H1 (cell line): ENCODE results near the gene DAZL. TPM values are rescaled to one million over a fixed set of nuclear protein-coding genes. Genes with fewer than 3 reads are reported as not detected.

ENCODE experiments used
- CTCF ChIA-PET: fragments of 300-600 bp; sonication (Branson Sonifier 250); formaldehyde crosslinking; loops from one replicate; lab custom pipeline; 2021; ENCODE audit not compliant: partially characterized antibody; lab: Charles Lee
- POLR2A ChIA-PET: fragments of 300-600 bp; sonication (Branson Sonifier 250); formaldehyde crosslinking; loops from one replicate; lab custom pipeline; 2021; ENCODE audit warnings: inconsistent platforms; ENCODE audit not compliant: partially characterized antibody; lab: Charles Lee
- DNase-seq, 2 experiments: peaks; one replicate each; pipeline versions ENCODE4 v3.0.0 to v3.0.0-alpha.2; 2010 to 2022; ENCODE audit warnings: low spot score in 2 of 2, low read depth in 1 of 2, mixed read lengths in 1 of 2
- FAIRE-seq: peaks from 2 replicates; lab custom pipeline; 2011; peaks lifted over from hg19 to GRCh38; lab: Jason Lieb, UNC
- H2AFZ ChIP-seq: 2 replicates; pipeline ENCODE4 v1.8.1; 2012; ENCODE audit warnings: low read length, inconsistent platforms
- H2AK5ac ChIP-seq: 2 replicates; pipeline ENCODE4 v1.6.1; 2013; ENCODE audit warnings: low read depth, low read length
- H2BK120ac ChIP-seq: replicated peaks from 2 replicates; pipeline ENCODE3; 2013; ENCODE audit warnings: low read depth, low read length, inconsistent platforms
- H2BK12ac ChIP-seq: 2 replicates; pipeline ENCODE4 v1.6.1; 2013; ENCODE audit warnings: low read depth, low read length
- H2BK15ac ChIP-seq: 2 replicates; pipeline ENCODE4 v1.6.1; 2013; ENCODE audit warnings: low read length
- H2BK20ac ChIP-seq: 2 replicates; pipeline ENCODE4 v1.6.1; 2013; ENCODE audit warnings: low read length
- H2BK5ac ChIP-seq: 2 replicates; pipeline ENCODE4 v1.6.1; 2013; ENCODE audit warnings: low read depth, low read length
- H3K14ac ChIP-seq: 2 replicates; pipeline ENCODE4 v1.6.1; 2013; ENCODE audit warnings: inconsistent platforms; ENCODE audit not compliant: insufficient read length
- H3K18ac ChIP-seq: 2 replicates; pipeline ENCODE4 v1.6.1; 2013; ENCODE audit warnings: low read length; ENCODE audit errors: extremely low read depth
- H3K23ac ChIP-seq: 2 replicates; pipeline ENCODE4 v1.6.1; 2013; ENCODE audit warnings: inconsistent platforms; ENCODE audit not compliant: insufficient read length
- H3K23me2 ChIP-seq: 2 replicates; pipeline ENCODE4 v1.6.1; 2013; ENCODE audit warnings: low read depth, low read length
- H3K27ac ChIP-seq: 2 replicates; pipeline ENCODE4 v1.6.1; 2011; ENCODE audit warnings: low read depth, low read length, inconsistent platforms
- H3K27me3 ChIP-seq, 4 experiments: replicated peaks in 1 of 4; 1 replicate in 1 of 4; 2 replicates in 3 of 4; pipeline versions ENCODE4 v1.6.1 to v1.8.1; 2011 to 2013; ENCODE audit warnings: low read length in 3 of 4, mild to moderate bottlenecking in 3 of 4, inconsistent platforms in 2 of 4, mixed read lengths in 2 of 4, moderate library complexity in 1 of 4; ENCODE audit not compliant: control insufficient read depth in 3 of 4, insufficient read depth in 3 of 4; ENCODE audit errors: extremely low read depth in 1 of 4
- H3K36me3 ChIP-seq, 4 experiments: 2 replicates each; pipeline versions ENCODE4 v1.6.1 to v1.8.1; 2011 to 2013; ENCODE audit warnings: mild to moderate bottlenecking in 4 of 4, low read length in 3 of 4, moderate library complexity in 2 of 4, control low read depth in 1 of 4, inconsistent platforms in 1 of 4; ENCODE audit not compliant: insufficient read depth in 4 of 4, control insufficient read depth in 2 of 4
- H3K4ac ChIP-seq: replicated peaks from 2 replicates; pipeline ENCODE3; 2013; ENCODE audit warnings: low read length, low read depth, mixed read lengths, inconsistent platforms; ENCODE audit not compliant: insufficient read length
- H3K4me1 ChIP-seq, 4 experiments: replicated peaks in 1 of 4; 1 replicate in 1 of 4; 2 replicates in 3 of 4; pipeline versions ENCODE4 v1.6.1 to v1.8.1; 2011 to 2013; ENCODE audit warnings: low read length in 3 of 4, inconsistent platforms in 2 of 4, mixed read lengths in 1 of 4; ENCODE audit not compliant: insufficient read depth in 4 of 4, control insufficient read depth in 3 of 4
- H3K4me2 ChIP-seq, 2 experiments: 2 replicates each; pipeline versions ENCODE4 v1.6.1 to v1.8.1; 2011 to 2013; ENCODE audit warnings: low read depth in 2 of 2, low read length in 2 of 2, control low read depth in 1 of 2, inconsistent platforms in 1 of 2, mild to moderate bottlenecking in 1 of 2; ENCODE audit not compliant: insufficient read depth in 1 of 2
- H3K4me3 ChIP-seq, 4 experiments: fragments of 200-600, 300-600 bp in 1 of 4; sonication (generic), shearing (Covaris generic), sonication (Bioruptor Twin) in 1 of 4; 2 replicates each; pipeline versions ENCODE4 v1.5.1 to v1.8.1; 2011 to 2016; ENCODE audit warnings: low read length in 4 of 4, low read depth in 3 of 4, control low read depth in 2 of 4, inconsistent platforms in 2 of 4, mild to moderate bottlenecking in 2 of 4, mixed read lengths in 1 of 4, moderate library complexity in 1 of 4; ENCODE audit not compliant: insufficient read depth in 2 of 4; ENCODE audit errors: extremely low read depth in 1 of 4
- H3K56ac ChIP-seq: replicated peaks from 2 replicates; pipeline ENCODE3; 2013; ENCODE audit warnings: low read depth, mild to moderate bottlenecking, mixed read lengths, low read length, inconsistent platforms; ENCODE audit not compliant: insufficient read length
- H3K79me1 ChIP-seq: 2 replicates; pipeline ENCODE4 v1.6.1; 2013; ENCODE audit warnings: low read depth, low read length, control low read depth
- H3K79me2 ChIP-seq, 2 experiments: 2 replicates each; pipeline versions ENCODE4 v1.6.1 to v1.8.1; 2012 to 2013; ENCODE audit warnings: low read length in 2 of 2, mild to moderate bottlenecking in 2 of 2, inconsistent platforms in 1 of 2; ENCODE audit not compliant: insufficient read depth in 2 of 2, control insufficient read depth in 1 of 2
- H3K9ac ChIP-seq, 4 experiments: replicated peaks in 1 of 4; 1 replicate in 1 of 4; 2 replicates in 3 of 4; pipeline versions ENCODE4 v1.6.1 to v1.8.1; 2011 to 2013; ENCODE audit warnings: low read depth in 3 of 4, low read length in 3 of 4, control low read depth in 2 of 4, mild to moderate bottlenecking in 2 of 4, moderate library complexity in 2 of 4, inconsistent platforms in 1 of 4; ENCODE audit errors: extremely low read depth in 1 of 4
- H3K9me3 ChIP-seq, 2 experiments: 2 replicates each; pipeline versions ENCODE4 v1.6.1 to v1.8.1; 2012 to 2013; ENCODE audit warnings: mild to moderate bottlenecking in 2 of 2, moderate library complexity in 2 of 2, control low read depth in 1 of 2, inconsistent platforms in 1 of 2, low read depth in 1 of 2, low read length in 1 of 2, mixed read lengths in 1 of 2; ENCODE audit not compliant: insufficient read depth in 2 of 2
- H4K20me1 ChIP-seq, 2 experiments: replicated peaks in 1 of 2; 2 replicates each; pipeline versions ENCODE3 to v1.8.1; 2011 to 2013; ENCODE audit warnings: inconsistent platforms in 2 of 2, low read length in 2 of 2, mild to moderate bottlenecking in 1 of 2; ENCODE audit not compliant: insufficient read depth in 2 of 2, control insufficient read depth in 1 of 2
- H4K5ac ChIP-seq: 2 replicates; pipeline ENCODE4 v1.6.1; 2013; ENCODE audit warnings: low read length, low read depth, mixed read lengths, inconsistent platforms; ENCODE audit not compliant: insufficient read length
- H4K8ac ChIP-seq: 2 replicates; pipeline ENCODE4 v1.8.0; 2013; ENCODE audit warnings: mild to moderate bottlenecking, moderate library complexity, low read length, inconsistent platforms; ENCODE audit not compliant: insufficient read depth; ENCODE audit errors: extremely low read depth
- H4K91ac ChIP-seq: replicated peaks from 2 replicates; pipeline ENCODE3; 2013; ENCODE audit warnings: low read length, mixed read lengths, inconsistent platforms; ENCODE audit not compliant: insufficient read length
- ASH2L ChIP-seq: fragments of 200-600, 300-600 bp; sonication (generic); IDR thresholded peaks from one replicate; pipeline ENCODE4 v1.7.1; 2017; ENCODE audit warnings: low read length
- SP1 ChIP-seq: IDR thresholded peaks from 2 replicates; pipeline ENCODE4 v1.6.1; 2011; ENCODE audit warnings: low read depth, low read length
- WGBS, 2 experiments: shearing (Covaris generic) in 1 of 2; methylation state at CpG; one replicate each; pipeline versions ENCODE4 v1.1.6 to v1.1.7; 2013 to 2015; ENCODE audit warnings: low lambda C conversion rate in 2 of 2, mixed read lengths in 2 of 2, inconsistent platforms in 1 of 2, low coverage in 1 of 2, missing lambda C conversion rate in 1 of 2; ENCODE audit not compliant: insufficient replicate concordance in 2 of 2, insufficient coverage in 1 of 2, insufficient read length in 1 of 2; ENCODE audit errors: extremely low coverage in 1 of 2, missing lambda C conversion rate in 1 of 2; 5-methylcytosine and 5-hydroxymethylcytosine counted together
- polyA plus RNA-seq, 7 experiments: library from polyadenylated mRNA; depleted of rRNA in 3 of 7; stranded (reverse) in 5 of 7; unstranded in 2 of 7; fragments of >200 nt in 5 of 7; fragments of 200-250 nt in 2 of 7; gene quantifications; 1 replicate in 5 of 7; 2 replicates in 1 of 7; 4 replicates in 1 of 7; pipeline versions ENCODE4 v1.2.1 to v1.2.3, GENCODE V29; 2011 to 2013; ENCODE audit warnings: missing spikeins in 2 of 7, mixed read lengths in 2 of 7
- total RNA-seq: library from RNA; stranded (reverse); fragmentation: NEBNext Ultra II Directional; extraction: Animal tissue kit (Norgen Biotek cat#: 25700); gene quantifications from 2 replicates; pipeline ENCODE4 v1.2.1, GENCODE V29; 2021

The DAZL gene
- total and polyA plus RNA-seq, 2 of the 8 experiments (the other 6 are each of a cell fraction or from before 2014, with no cell fraction given): 3.4 to 5.9 TPM

DNA sequence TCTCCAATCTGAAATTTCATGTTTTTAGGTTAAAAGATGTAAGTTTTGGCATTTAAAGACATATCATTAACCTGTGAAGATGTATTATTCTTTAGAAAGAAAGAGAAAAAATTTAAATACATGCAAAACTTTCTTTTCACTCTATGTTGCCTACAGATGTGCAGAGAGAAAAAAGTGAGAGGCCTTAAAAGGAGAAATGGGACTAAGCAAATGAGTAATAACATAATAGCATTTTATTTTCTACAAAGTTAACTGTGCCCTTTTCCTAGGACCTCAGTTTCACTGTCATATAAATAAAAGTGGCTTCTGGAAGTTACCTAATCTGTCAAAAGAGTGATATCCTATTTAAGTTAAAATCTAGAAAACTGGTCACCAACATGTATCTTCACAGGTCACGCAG is 16.1 kb downstream of the DAZL start:
- WGBS, 2 experiments: 95% methylated on average over 1 of the region's 1 CpG; no CpG with 5 or more reads in 1 of the 2 experiments
- POLR2A ChIA-PET: no interaction called here
- CTCF ChIA-PET: interaction anchor here (1.2 kb wide), 2 partner anchors 13 to 607 kb away, joined by 4 read pairs; no protein-coding TSS in a partner anchor

More for the DNA sequence above, 16.1 kb downstream of the DAZL start:
- no peak overlapping the region for H2AK5ac ChIP-seq
- H3K4me1 ChIP-seq: no peaks in the 10 kb centered on the region; a peak in 1 of 7 replicates
- H2BK15ac ChIP-seq: no peak overlapping the region
- no peak overlapping the region for H3K4me3 ChIP-seq
- H3K27ac ChIP-seq: no peak overlapping the region
- no peak overlapping the region for H3K9ac ChIP-seq
- H3K4me2 ChIP-seq: no peak overlapping the region
- H3K27me3 ChIP-seq: no peaks in the 10 kb centered on the region
- no peak overlapping the region for H2BK12ac ChIP-seq
- H3K4ac ChIP-seq: no peak overlapping the region
- no peaks in the 10 kb centered on the region for H3K36me3 ChIP-seq
- H4K91ac ChIP-seq: no peak overlapping the region
- no peak overlapping the region for H3K23ac ChIP-seq
- no peak for TF ChIP-seq ASH2L
- TF ChIP-seq SP1: no peak
- H3K14ac ChIP-seq: no peak overlapping the region
- FAIRE-seq (no peak), DNase-seq (no peak)
- no peak overlapping the region for H2BK5ac ChIP-seq
- H3K9me3 ChIP-seq: no peaks in the 10 kb centered on the region
- H2BK20ac ChIP-seq: no peak overlapping the region
- no peak overlapping the region for H3K18ac ChIP-seq
- no peaks in the 10 kb centered on the region for H3K23me2 ChIP-seq
- H3K79me1 ChIP-seq: no peaks in the 10 kb centered on the region
- H2BK120ac ChIP-seq: no peak overlapping the region
- no peaks in the 10 kb centered on the region for H3K79me2 ChIP-seq
- H3K56ac ChIP-seq: no peak overlapping the region
- H4K5ac ChIP-seq: no peak overlapping the region
- no peaks in the 10 kb centered on the region for H4K20me1 ChIP-seq
- H2AFZ ChIP-seq: no peak overlapping the region
- no peak overlapping the region for H4K8ac ChIP-seq
